HL-60 (cell line): ENCODE data around the gene SIPA1L3.

ENCODE experiments used
- DNase-seq, 2 experiments: peaks; one replicate each; pipeline ENCODE4 v3.0.0-alpha.2; 2010 to 2020; ENCODE audit warnings: low read depth in 1 of 2, low spot score in 1 of 2
- H3K27ac ChIP-seq: fragments of 250-450 bp; sonication (Bioruptor Pico); replicated peaks from 2 replicates; pipeline ENCODE4 v1.5.1; 2020; ENCODE audit warnings: mild to moderate bottlenecking, moderate library complexity
- H3K27me3 ChIP-seq: fragments of 250-450 bp; sonication (Bioruptor Pico); 2 replicates; pipeline ENCODE4 v1.5.1; 2021; ENCODE audit warnings: mild to moderate bottlenecking, moderate library complexity; ENCODE audit not compliant: insufficient read depth, poor library complexity, severe bottlenecking
- H3K4me3 ChIP-seq: replicated peaks from 2 replicates; pipeline ENCODE4 v1.5.1; 2011; ENCODE audit warnings: mild to moderate bottlenecking, control low read depth, low read length; ENCODE audit not compliant: insufficient read depth
- GABPA ChIP-seq: IDR thresholded peaks from 2 replicates; pipeline ENCODE4 v1.6.1; 2012; ENCODE audit warnings: low read depth
- POLR2AphosphoS5 ChIP-seq: IDR thresholded peaks from 2 replicates; pipeline ENCODE4 v1.6.1; 2012; ENCODE audit warnings: low read depth
- SPI1 ChIP-seq: IDR thresholded peaks from 2 replicates; pipeline ENCODE4 v1.6.1; 2012; ENCODE audit warnings: low read depth, mild to moderate bottlenecking, borderline replicate concordance
- TF ChIP-seq, protein P1 (sequence below): IDR thresholded peaks from 2 replicates; pipeline ENCODE4 v1.6.1; 2012; ENCODE audit warnings: low read depth; ENCODE audit not compliant: insufficient replicate concordance
- TF ChIP-seq, protein P2 (sequence below): IDR thresholded peaks from one replicate; pipeline ENCODE4 v1.5.1; 2011; ENCODE audit warnings: low read length, control low read depth, inconsistent platforms; ENCODE audit not compliant: insufficient read depth

Gene SIPA1L3

DNA sequence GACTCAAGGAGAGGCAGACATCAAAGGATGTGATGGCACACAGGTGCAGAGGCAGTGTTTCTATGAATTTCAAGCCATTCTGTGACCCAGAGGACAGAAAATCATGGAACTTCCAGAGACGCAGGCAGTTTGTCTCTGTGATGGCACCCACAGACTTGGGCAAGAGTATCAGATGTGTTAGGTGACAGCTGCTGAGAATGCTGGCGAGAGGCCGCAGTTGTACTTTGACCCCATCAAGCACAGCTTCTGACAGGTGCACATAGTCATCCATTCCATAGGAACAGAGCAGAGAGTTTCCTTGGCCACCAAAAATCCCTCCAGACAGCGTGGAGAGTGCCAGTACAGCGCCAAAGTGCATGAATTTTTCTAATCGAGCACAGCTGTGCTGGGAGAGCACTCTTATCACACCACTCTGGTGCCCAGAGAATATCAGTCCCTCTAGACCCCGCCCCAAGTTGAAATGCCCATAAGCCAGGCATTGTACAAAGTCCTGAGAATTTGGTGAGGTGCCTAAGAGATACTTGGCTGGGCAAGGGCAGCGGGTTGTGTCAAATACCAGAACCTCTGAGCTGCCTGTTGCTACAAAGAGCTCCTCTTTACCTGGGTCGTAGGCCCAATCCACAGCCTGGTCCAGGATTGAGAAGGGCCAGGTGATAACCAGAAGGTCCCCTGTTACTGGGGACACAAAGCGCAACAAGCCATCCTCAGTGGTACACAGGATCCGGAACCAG lies 13.0 kb upstream of the SIPA1L3 start:
- no peak for TF ChIP-seq POLR2AphosphoS5
- no peak for TF ChIP-seq GABPA
- TF ChIP-seq, protein P1, sequence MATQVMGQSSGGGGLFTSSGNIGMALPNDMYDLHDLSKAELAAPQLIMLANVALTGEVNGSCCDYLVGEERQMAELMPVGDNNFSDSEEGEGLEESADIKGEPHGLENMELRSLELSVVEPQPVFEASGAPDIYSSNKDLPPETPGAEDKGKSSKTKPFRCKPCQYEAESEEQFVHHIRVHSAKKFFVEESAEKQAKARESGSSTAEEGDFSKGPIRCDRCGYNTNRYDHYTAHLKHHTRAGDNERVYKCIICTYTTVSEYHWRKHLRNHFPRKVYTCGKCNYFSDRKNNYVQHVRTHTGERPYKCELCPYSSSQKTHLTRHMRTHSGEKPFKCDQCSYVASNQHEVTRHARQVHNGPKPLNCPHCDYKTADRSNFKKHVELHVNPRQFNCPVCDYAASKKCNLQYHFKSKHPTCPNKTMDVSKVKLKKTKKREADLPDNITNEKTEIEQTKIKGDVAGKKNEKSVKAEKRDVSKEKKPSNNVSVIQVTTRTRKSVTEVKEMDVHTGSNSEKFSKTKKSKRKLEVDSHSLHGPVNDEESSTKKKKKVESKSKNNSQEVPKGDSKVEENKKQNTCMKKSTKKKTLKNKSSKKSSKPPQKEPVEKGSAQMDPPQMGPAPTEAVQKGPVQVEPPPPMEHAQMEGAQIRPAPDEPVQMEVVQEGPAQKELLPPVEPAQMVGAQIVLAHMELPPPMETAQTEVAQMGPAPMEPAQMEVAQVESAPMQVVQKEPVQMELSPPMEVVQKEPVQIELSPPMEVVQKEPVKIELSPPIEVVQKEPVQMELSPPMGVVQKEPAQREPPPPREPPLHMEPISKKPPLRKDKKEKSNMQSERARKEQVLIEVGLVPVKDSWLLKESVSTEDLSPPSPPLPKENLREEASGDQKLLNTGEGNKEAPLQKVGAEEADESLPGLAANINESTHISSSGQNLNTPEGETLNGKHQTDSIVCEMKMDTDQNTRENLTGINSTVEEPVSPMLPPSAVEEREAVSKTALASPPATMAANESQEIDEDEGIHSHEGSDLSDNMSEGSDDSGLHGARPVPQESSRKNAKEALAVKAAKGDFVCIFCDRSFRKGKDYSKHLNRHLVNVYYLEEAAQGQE = no peak
- TF ChIP-seq SPI1 = no peak
- TF ChIP-seq, protein P2, sequence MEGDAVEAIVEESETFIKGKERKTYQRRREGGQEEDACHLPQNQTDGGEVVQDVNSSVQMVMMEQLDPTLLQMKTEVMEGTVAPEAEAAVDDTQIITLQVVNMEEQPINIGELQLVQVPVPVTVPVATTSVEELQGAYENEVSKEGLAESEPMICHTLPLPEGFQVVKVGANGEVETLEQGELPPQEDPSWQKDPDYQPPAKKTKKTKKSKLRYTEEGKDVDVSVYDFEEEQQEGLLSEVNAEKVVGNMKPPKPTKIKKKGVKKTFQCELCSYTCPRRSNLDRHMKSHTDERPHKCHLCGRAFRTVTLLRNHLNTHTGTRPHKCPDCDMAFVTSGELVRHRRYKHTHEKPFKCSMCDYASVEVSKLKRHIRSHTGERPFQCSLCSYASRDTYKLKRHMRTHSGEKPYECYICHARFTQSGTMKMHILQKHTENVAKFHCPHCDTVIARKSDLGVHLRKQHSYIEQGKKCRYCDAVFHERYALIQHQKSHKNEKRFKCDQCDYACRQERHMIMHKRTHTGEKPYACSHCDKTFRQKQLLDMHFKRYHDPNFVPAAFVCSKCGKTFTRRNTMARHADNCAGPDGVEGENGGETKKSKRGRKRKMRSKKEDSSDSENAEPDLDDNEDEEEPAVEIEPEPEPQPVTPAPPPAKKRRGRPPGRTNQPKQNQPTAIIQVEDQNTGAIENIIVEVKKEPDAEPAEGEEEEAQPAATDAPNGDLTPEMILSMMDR = no peak
- no peaks in the 10 kb centered on the region for H3K27me3 ChIP-seq
- H3K4me3 ChIP-seq = no peak overlapping the region
- no peak overlapping the region for H3K27ac ChIP-seq
- DNase-seq = no peak

DNA sequence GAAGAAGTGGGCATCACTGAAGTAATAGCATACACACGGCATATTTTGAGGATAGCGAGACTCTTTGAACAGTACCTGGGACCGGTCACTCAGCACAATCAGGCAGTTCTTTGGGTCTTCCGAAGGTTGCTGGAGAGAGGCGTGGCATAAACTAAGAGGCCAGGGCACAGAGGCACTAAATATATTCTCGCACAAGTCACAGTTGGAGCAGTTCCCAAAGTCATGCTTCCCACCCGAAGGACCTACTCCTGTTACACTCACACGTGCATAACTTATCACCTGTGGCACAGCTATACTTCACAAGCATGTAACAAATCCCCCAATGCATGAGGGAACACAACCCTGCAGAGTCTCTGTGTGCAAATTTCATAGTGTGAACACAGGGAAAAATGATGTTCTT lies 10.8 kb upstream of the SIPA1L3 start:
- Histone ChIP-seq H3K27ac (no peak overlapping the region), H3K4me3 (no peak overlapping the region), H3K27me3 (no peaks in the 10 kb centered on the region)
- DNase-seq = no peak
- TF ChIP-seq, protein P1 = no peak
- TF ChIP-seq SPI1 (no peak), GABPA (no peak), POLR2AphosphoS5 (no peak)
- TF ChIP-seq, protein P2 = no peak

DNA sequence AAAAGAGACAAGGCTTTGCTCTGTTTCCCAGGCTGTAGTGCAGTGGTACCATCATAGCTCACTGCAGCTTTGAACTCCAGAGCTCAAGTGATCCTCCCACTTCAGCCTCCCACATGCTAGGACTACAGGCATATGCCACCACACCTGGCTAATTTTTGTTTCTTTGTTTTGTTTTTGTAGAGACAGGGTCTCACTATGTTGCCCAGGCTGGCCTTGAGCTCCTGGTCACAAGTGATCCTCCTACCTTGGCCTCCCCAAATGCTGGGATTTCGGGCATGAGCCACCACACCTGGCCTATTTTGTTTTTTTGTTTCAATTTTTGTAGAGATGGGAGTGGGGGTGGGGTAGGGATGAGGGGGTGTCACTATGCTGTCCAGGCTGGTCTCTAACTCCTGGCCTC lies 7.6 kb upstream of the SIPA1L3 start:
- Histone ChIP-seq H3K4me3 (no peak overlapping the region), H3K27me3 (no peaks in the 10 kb centered on the region), H3K27ac (no peak overlapping the region)
- DNase-seq = no peak
- TF ChIP-seq, protein P2 = no peak
- TF ChIP-seq SPI1 = no peak
- TF ChIP-seq GABPA = no peak
- TF ChIP-seq POLR2AphosphoS5 = no peak
- TF ChIP-seq, protein P1 = no peak
